Posterior cingulate gyrus (tissue), 11 donors: ENCODE measurements around the gene EPDR1.
"Not testable (repeated sequence)": the region's sequence is repeated elsewhere in the genome, so short reads cannot be mapped to it uniquely, and the experiment has no call there.

Experiments
- DNase-seq, 10 donors: peaks; one replicate each; pipeline versions ENCODE4 v3.0.0 to v3.0.0-alpha.2; 2020 to 2021; ENCODE audit warnings: mixed read lengths in 3 of 10
- intact Hi-C: fragments of 100-400 bp; cut with DNase I; formaldehyde crosslinking; loops from one replicate; pipeline ENCODE4 v1.15.1; 2023

EPDR1 gene

GRCh38 chr7:37927773-37928444 is 7.5 kb downstream of the EPDR1 start:
- DNase-seq: no peak
- intact Hi-C loops: no loop called here

GRCh38 chr7:37928878-37929277 is 8.4 kb downstream of the EPDR1 start:
- DNase-seq: no peak
- intact Hi-C loops: no loop called here

- intact Hi-C loops: no loop called here
- no peak for DNase-seq
Observed at GRCh38 chr7:37930226-37930948, 9.9 kb downstream of the EPDR1 start.

DNA sequence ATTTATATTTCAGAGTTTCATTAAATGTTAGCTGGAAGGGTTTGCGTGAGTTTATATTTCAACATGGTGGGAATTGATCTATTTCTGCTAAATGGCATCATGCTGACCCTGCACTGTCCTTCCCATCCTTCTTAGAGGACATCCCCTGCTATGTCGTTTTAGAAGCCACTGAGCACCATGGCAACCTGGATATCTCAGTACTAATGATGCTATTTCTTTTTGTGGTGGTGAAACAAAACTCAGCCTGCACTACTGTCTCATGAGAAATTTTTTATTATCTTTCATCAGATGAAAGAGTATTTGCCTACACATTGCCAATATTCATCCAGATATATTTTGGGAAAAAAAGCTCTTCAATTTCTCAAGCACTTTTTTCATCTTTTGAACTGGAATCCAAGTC is 12.1 kb downstream of the EPDR1 start:
- no peak for DNase-seq
- intact Hi-C loops: no loop called here

DNA sequence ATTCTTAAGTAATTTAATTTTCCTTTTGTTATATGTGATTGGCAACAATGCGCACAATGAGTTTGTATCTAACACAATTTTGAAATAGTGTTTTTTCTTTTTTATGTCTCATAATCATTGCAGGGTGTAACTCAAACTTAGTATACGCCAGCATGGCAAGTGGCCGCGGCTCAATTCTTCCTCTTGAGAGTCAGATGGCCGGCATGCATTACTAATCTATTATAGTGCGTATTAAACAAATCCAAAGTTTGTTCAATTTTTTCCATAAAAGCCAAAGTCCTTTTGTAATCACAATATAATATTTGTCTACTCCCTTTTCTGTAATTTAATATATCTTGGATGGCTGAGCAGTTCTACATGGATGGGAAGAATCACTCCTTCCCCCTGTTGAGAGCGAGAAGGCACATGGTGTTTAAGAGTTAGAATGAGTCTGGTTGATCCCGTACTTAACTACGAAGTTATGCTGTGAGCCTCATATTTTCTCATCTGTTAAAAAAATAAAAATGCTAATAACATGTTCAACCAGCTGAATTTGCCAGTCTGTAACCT is 12.7 kb downstream of the EPDR1 start:
- intact Hi-C loops: no loop called here
- DNase-seq: no peak

DNA sequence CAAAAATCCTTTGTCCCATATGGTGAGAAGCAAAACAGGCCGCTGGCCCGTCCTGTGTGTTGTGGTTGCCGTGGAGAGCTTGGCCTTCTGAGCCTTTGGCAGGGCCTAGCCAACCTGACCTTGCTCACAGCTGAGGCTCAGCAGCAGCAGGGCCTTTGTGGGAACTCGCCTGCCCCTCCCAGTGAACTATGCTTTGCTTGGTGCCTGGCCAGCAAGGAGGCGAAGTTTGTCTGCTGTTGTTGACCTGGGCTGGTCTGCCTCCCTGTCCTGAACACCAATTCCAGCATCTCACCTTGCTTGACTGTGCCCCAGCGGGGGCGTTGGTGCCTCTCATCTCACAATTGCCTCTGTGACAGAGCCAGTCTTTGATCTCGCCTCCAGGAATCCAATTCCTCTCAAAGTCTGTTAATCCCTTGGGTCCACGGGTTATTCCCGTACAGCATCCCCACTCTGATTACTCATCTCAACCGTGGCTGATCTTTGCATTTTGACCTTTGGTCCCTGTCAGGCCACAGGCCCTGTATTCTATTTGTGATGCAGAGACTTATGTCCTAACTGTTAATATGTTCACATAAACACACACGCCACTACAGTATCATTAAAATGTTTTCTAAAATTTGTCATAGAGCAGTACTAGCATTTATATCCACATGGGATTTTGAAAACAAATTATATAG is 22.6 kb downstream of the EPDR1 start:
- peak in 8 of 10 donors; percentile 7 to 79 (median 30) for DNase-seq
- intact Hi-C loops: no loop called here

GRCh38 chr7:37943905-37944736 is 23.7 kb downstream of the EPDR1 start:
- intact Hi-C loops: no loop called here
- DNase-seq: peak in 4 of 10 donors; percentile 8 to 75 (median 23)

- intact Hi-C loops: no loop called here
- DNase-seq: no peak
Observed at GRCh38 chr7:37944737-37945054, 24.3 kb downstream of the EPDR1 start.

DNA sequence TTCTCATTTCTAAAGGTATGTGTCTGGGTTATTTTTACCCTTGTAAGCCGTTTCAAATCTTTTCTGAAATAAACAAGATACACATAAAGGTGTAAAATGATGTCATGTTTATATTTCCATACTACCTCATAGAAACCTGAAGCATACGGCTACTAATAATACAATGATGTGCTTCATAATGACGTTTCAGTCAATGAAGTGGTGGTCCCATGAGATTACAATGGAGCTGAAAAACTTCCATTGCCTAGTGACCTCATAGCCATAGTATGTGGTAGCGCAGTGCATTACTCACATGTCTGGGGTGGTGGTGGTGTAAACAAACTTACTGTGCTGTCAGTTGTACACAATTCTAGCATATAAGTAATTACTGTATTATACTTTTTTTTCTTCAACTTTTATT is 24.9 kb downstream of the EPDR1 start:
- DNase-seq: no peak
- intact Hi-C loops: no loop called here

- intact Hi-C loops: no loop called here
- no peak for DNase-seq
Observed at GRCh38 chr7:37947138-37947940, 26.9 kb downstream of the EPDR1 start.

DNA sequence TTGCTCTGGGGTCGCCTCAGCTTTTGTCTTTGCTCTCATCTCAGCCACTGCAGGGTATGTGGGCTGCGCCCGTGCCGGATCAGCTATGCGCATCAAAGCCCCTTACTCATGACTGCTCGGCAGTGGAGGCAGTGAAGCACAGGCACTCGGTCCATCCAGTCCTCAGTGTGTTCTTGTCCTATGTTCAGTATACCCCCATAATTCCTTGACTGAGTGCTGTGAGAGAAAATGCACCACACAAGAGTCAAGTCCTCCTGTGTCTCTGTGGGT is 27.4 kb downstream of the EPDR1 start:
- DNase-seq: peak in 1 of 10 donors; percentile 76
- intact Hi-C loops: no loop called here

- intact Hi-C loops: no loop called here
- no peak for DNase-seq
Observed at GRCh38 chr7:37952240-37952639, 31.8 kb downstream of the EPDR1 start.

GRCh38 chr7:37954217-37954616 is 33.8 kb downstream of the EPDR1 start:
- intact Hi-C loops, DNase-seq: not testable (repeated sequence)

DNA sequence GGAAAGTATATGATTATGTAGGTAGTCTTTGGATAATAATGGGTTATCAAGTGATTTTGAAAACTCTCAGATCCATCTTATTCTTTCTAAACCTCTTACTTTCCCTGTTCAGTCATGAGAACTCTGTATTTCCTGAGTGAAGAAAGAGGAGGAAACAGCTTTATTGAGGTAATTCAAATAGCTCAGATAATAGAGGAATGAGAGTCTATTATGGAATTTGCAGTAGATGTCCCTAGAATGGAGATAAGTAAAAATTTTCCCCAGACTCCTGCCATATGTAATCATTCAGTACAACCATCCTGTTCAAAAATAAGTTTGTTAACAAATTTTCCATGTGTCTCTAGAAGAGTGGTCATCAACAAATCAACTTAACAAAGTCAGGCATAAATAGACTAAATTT is 36.4 kb downstream of the EPDR1 start:
- no peak for DNase-seq
- intact Hi-C loops: no loop called here

DNA sequence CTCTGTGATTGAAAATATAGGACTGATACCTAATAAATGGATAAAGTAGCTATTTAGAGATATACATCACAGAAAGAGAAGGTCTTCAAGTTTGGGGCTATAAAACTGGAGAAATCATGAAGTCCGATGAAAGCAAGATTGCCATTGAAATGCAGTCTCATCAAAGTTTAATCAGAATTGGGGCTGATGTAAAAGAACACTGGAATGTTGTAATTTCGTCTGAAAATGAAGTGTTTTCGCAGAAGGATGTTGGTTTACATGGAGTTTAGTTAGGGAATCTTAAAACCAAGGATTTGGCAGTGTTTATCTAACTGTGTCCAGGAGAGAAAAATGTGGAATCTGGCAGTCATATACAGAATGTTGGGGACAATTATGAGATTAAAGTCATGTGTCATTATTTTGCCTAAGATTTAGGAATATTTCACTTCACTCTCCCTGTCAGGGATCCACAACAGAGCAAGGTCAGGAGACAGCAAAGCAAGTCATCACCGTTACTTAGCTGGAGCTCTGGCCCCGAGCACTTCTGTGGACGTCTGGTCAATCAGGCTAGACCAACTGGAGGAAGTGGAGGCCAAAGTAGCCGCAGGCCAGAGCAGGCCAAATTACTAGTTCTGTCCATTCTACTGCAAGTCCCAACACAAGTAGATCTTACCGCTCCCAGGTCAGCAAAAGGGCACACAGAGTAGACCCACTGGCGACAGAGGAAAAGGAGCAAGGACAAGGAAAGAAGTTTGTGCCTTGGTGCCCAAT is 37.0 kb downstream of the EPDR1 start:
- intact Hi-C loops: no loop called here
- DNase-seq: no peak

DNA sequence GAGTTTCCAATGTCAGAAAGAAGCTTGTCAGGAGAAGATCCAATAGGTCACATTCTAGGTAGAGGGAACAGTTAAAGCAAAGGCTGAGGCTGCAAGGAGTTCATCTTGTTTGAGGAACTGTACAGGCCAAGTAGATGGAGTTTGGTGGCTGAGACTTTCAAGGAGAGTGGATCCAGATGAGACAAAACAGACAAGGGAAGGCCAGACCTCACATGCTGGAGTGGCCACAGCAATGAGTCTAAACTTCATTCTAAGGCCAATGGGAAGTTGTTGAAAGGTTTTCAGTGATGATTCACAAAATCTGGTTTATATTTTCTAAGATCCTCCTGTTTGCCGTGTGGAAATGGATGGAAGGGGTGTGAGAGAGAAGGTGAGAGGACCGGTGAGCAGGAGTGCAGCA is 40.0 kb downstream of the EPDR1 start:
- no peak for DNase-seq
- intact Hi-C loops: no loop called here

GRCh38 chr7:37961251-37961650 is 40.8 kb downstream of the EPDR1 start:
- no peak for DNase-seq
- intact Hi-C loops: no loop called here

- intact Hi-C loops: no loop called here
- DNase-seq: no peak
Observed at GRCh38 chr7:37964196-37964595, 43.8 kb downstream of the EPDR1 start.

DNA sequence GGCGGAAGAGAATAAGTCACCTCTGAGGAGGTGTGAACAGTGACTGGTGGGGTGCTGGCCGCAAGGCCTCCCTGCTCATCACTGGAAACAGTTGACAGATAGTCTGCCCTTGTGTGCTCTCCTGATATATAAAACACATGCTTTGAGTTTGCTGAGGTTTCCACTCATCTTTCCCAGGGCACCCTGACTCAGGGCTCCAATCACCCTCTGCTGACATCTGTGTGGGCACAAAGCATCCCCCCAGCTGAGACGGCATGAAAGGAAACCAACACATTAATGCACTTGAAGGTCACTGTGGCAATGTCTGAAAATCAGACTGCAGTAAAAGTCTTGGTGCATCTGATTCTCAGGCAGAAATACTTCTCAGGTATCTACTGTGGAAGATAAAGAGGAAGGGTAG is 49.8 kb downstream of the EPDR1 start:
- intact Hi-C loops: no loop called here
- DNase-seq: no peak

GRCh38 chr7:37971491-37971890 is 51.1 kb downstream of the EPDR1 start:
- DNase-seq: no peak
- intact Hi-C loops: no loop called here
